HG03045 (cell line): Measurements from ENCODE around the gene ABHD18.
"Not testable (repeated sequence)": the region's sequence is repeated elsewhere in the genome, so short reads cannot be mapped to it uniquely, and the experiment has no call there.

Experiments used
- ATAC-seq: cut with Tn5 transposase; IDR thresholded peaks from one replicate; pipeline ENCODE4 v1.9.1; 2021; ENCODE audit warnings: mild to moderate bottlenecking, moderate library complexity; ENCODE audit not compliant: unreplicated experiment

The ABHD18 gene

GRCh38 chr4:128061566-128062536 lies 96.6 kb downstream of the ABHD18 start:
- peak; percentile 36 for ATAC-seq

- ATAC-seq: not testable (repeated sequence)
These were observed 101.2 kb downstream of the ABHD18 start for GRCh38 chr4:128066453-128066820.

- no peak for ATAC-seq
These were observed 103.7 kb downstream of the ABHD18 start for GRCh38 chr4:128068918-128069317.

GRCh38 chr4:128076464-128076863 lies 111.3 kb downstream of the ABHD18 start:
- no peak for ATAC-seq
